Bronchial epithelial cell (primary cell): ENCODE data around the gene BCL11A. TPM values are rescaled to one million over a fixed set of nuclear protein-coding genes. Genes with fewer than 3 reads are reported as not detected.

Source experiments
- DNase-seq: peaks from one replicate; pipeline ENCODE4 v3.0.0-alpha.2; 2010; ENCODE audit warnings: low read depth
- FAIRE-seq: peaks from 2 replicates; lab custom pipeline; 2011; peaks lifted over from hg19 to GRCh38; lab: Jason Lieb, UNC
- H3K27me3 ChIP-seq: 2 replicates; pipeline ENCODE4 v1.5.1; 2011; ENCODE audit warnings: low read length; ENCODE audit not compliant: control insufficient read depth, insufficient read depth
- H3K36me3 ChIP-seq: 2 replicates; pipeline ENCODE4 v1.5.1; 2011; ENCODE audit warnings: low read length; ENCODE audit not compliant: control insufficient read depth, insufficient read depth
- H3K4me3 ChIP-seq: 2 replicates; pipeline ENCODE4 v1.5.1; 2011; ENCODE audit warnings: mild to moderate bottlenecking, low read depth, low read length, control low read depth
- CTCF ChIP-seq: IDR thresholded peaks from 2 replicates; pipeline ENCODE4 v1.5.1; 2011; ENCODE audit warnings: mild to moderate bottlenecking, moderate library complexity, low read length, control low read depth, inconsistent platforms; ENCODE audit not compliant: insufficient read depth, severe bottlenecking
- total RNA-seq: library from RNA; depleted of rRNA; stranded (reverse); fragments of >200 nt; gene quantifications from 2 replicates; pipeline ENCODE4 v1.2.1, GENCODE V29; 2014

The BCL11A gene
- total RNA-seq, 1 donor from 2014 or later = 1.8 TPM

DNA sequence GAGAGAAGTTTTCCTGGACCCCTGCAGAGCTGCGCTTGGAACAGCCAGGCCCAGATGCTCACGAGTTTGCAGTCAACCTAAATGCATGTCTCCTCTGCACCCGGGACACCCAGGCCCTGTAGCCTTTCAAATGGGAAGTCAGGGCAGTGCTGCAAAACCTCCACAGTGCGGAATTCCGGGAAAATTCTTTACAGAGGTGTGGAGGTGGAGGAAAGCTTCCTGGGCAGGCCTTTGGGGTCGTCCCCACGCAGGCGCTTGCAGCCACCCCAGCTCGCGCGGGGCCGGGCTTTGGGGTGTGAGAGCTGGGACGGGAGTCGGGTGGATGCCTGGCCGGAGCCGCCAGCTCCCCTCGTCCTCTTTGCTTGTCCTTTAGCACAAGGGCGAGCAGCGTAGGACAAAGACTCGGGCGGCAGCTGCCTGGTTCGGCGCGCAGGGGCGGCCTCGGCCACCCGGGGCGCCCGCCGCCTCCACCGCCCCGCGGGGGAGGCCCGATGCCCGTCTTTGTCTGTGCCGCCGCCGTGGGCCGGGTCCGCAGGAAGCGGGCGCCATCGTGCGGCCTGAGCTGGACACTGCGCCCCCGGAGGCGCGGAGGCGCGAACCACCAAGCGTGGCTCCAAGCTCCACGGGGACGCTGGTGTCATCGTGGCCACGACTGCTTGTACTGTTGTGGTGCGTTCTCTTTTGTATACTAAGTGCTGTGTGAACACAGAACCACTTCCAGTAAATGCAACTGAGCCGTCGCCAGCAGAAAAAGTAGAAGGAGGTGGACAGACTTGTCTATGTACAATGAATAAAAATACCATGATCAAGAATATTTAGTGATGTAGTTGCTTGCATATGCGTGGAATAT lies 28.2 kb upstream of the BCL11A start:
- Histone ChIP-seq H3K27me3 (peaks cover 4% of the 10 kb centered on the region), H3K4me3 (peak overlapping the region; percentile 31), H3K36me3 (no peaks in the 10 kb centered on the region)
- peak; percentile 97 for TF ChIP-seq CTCF
- no peak for FAIRE-seq
- DNase-seq = no peak

GRCh38 chr2:60577682-60578283 lies 24.3 kb upstream of the BCL11A start:
- Histone ChIP-seq H3K36me3 (no peaks in the 10 kb centered on the region), H3K4me3 (no peak overlapping the region), H3K27me3 (peaks cover 4% of the 10 kb centered on the region)
- FAIRE-seq (no peak), DNase-seq (no peak)
- no peak for TF ChIP-seq CTCF

DNA sequence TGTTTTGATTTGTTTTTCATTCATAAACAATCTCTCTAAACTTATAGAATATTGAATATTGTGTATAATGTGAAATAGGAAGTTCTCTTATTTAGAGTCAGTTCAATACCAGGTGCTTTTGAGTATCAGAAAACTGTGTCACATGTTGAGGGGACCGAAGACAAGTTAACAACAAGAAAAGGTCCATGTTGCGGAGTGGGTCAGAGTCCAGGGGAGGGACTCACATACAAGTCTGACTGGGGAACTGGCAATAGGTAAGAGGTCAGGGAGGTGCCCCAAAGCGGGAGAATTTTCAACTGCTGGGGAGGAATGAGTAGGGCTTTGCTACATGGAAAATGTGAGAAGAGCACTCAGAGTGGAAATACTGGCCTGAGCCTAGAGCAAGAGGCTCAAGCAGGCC lies 19.8 kb upstream of the BCL11A start:
- FAIRE-seq (no peak), DNase-seq (no peak)
- peaks cover 1% of the 10 kb centered on the region for H3K27me3 ChIP-seq
- TF ChIP-seq CTCF = no peak
- no peaks in the 10 kb centered on the region for H3K36me3 ChIP-seq
- no peak overlapping the region for H3K4me3 ChIP-seq

- H3K27me3 ChIP-seq = peaks cover 1% of the 10 kb centered on the region
- no peaks in the 10 kb centered on the region for H3K36me3 ChIP-seq
- DNase-seq (peak; percentile 61), FAIRE-seq (no peak)
- no peak overlapping the region for H3K4me3 ChIP-seq
- TF ChIP-seq CTCF = no peak
Measured at GRCh38 chr2:60570251-60570650, 16.8 kb upstream of the BCL11A start.

- no peak for DNase-seq
- peak overlapping the region; percentile 3 for H3K4me3 ChIP-seq
- no peak for FAIRE-seq
- H3K36me3 ChIP-seq = no peaks in the 10 kb centered on the region
- peaks cover 1% of the 10 kb centered on the region for H3K27me3 ChIP-seq
- no peak for TF ChIP-seq CTCF
Measured at GRCh38 chr2:60569680-60570111, 16.2 kb upstream of the BCL11A start.
